Endothelial cell of umbilical vein (primary cell): ENCODE data around the gene CD151. TPM values are rescaled to one million over a fixed set of nuclear protein-coding genes. Genes with fewer than 3 reads are reported as not detected.

Experiments
- BruUV-seq: library from RNA; stranded (reverse); fragments of 400-500 nt; replicated peaks from 2 replicates; lab custom pipeline; 2021; lab: Mats Ljungman, UMichigan
- CTCF ChIA-PET: fragments of 300-600, 350-600 bp; sonication (Branson Sonifier 250); formaldehyde crosslinking; loops from one replicate; lab custom pipeline; 2021; ENCODE audit warnings: antibody characterized with exemption, inconsistent platforms; lab: Charles Lee
- POLR2A ChIA-PET: fragments of 300-600, 350-600 bp; sonication (Branson Sonifier 250); formaldehyde crosslinking; loops from one replicate; lab custom pipeline; 2021; ENCODE audit warnings: antibody characterized with exemption, inconsistent platforms; lab: Charles Lee
- DNase-seq: peaks from one replicate; pipeline ENCODE4 v3.0.0-alpha.2; 2011; ENCODE audit warnings: low read depth, low spot score
- FAIRE-seq: peaks from 2 replicates; lab custom pipeline; 2011; peaks lifted over from hg19 to GRCh38; lab: Jason Lieb, UNC
- H2AFZ ChIP-seq: 2 replicates; pipeline ENCODE4 v1.6.0; 2012; ENCODE audit warnings: low read depth, low read length, control low read depth, inconsistent platforms
- H3K27ac ChIP-seq: 2 replicates; pipeline ENCODE4 v1.5.1; 2011; ENCODE audit warnings: low read depth, mild to moderate bottlenecking, control low read depth, low read length, moderate library complexity; ENCODE audit not compliant: insufficient read depth
- H3K27me3 ChIP-seq, 2 experiments: 2 replicates each; pipeline versions ENCODE4 v1.6.0 to v1.6.1; 2011; ENCODE audit warnings: low read length in 2 of 2, mixed read lengths in 1 of 2; ENCODE audit not compliant: control insufficient read depth in 2 of 2, insufficient read depth in 2 of 2
- H3K36me3 ChIP-seq, 2 experiments: 2 replicates in 1 of 2; 3 replicates in 1 of 2; pipeline ENCODE4 v1.5.1; 2011; ENCODE audit warnings: low read length in 2 of 2, mild to moderate bottlenecking in 1 of 2, moderate library complexity in 1 of 2; ENCODE audit not compliant: control insufficient read depth in 2 of 2, insufficient read depth in 2 of 2; ENCODE audit errors: extremely low read depth in 1 of 2
- H3K4me1 ChIP-seq: 3 replicates; pipeline ENCODE4 v1.5.1; 2011; ENCODE audit warnings: mild to moderate bottlenecking, low read length; ENCODE audit not compliant: control insufficient read depth, insufficient read depth; ENCODE audit errors: extremely low read depth
- H3K4me2 ChIP-seq: 2 replicates; pipeline ENCODE4 v1.6.1; 2011; ENCODE audit warnings: low read length, control low read depth, mixed read lengths; ENCODE audit not compliant: insufficient read depth
- H3K4me3 ChIP-seq, 3 experiments: fragments of 200-600 bp in 1 of 3; sonication (generic), shearing (Covaris generic) in 1 of 3; replicated peaks in 1 of 3; 2 replicates each; pipeline ENCODE4 v1.5.1; 2011 to 2016; ENCODE audit warnings: control low read depth in 3 of 3, low read length in 3 of 3, mild to moderate bottlenecking in 2 of 3, inconsistent platforms in 1 of 3, low read depth in 1 of 3, moderate library complexity in 1 of 3; ENCODE audit not compliant: insufficient read depth in 1 of 3
- H3K79me2 ChIP-seq: 2 replicates; pipeline ENCODE4 v1.6.0; 2012; ENCODE audit warnings: low read length, inconsistent platforms; ENCODE audit not compliant: control insufficient read depth, insufficient read depth
- H3K9ac ChIP-seq: replicated peaks from 2 replicates; pipeline ENCODE3; 2011; ENCODE audit warnings: low read length, control low read depth; ENCODE audit not compliant: insufficient read depth; ENCODE audit errors: extremely low read depth
- H3K9me1 ChIP-seq: replicated peaks from 3 replicates; pipeline ENCODE4 v1.6.0; 2011; ENCODE audit warnings: mild to moderate bottlenecking, low read length; ENCODE audit not compliant: control insufficient read depth, insufficient read depth; ENCODE audit errors: extremely low read depth
- H3K9me3 ChIP-seq: replicated peaks from 2 replicates; pipeline ENCODE4 v1.5.1; 2012; ENCODE audit warnings: low read length, inconsistent platforms; ENCODE audit not compliant: control insufficient read depth, insufficient read depth
- H4K20me1 ChIP-seq: replicated peaks from 2 replicates; pipeline ENCODE3; 2011; ENCODE audit warnings: mild to moderate bottlenecking, low read length; ENCODE audit not compliant: control insufficient read depth, insufficient read depth; ENCODE audit errors: extremely low read depth
- EZH2 ChIP-seq: IDR thresholded peaks from 2 replicates; pipeline ENCODE4 v1.6.1; 2012; ENCODE audit warnings: borderline replicate concordance, low read depth, mild to moderate bottlenecking, moderate library complexity, low read length, inconsistent platforms; ENCODE audit not compliant: severe bottlenecking
- FOS ChIP-seq: IDR thresholded peaks from 2 replicates; pipeline ENCODE4 v1.6.1; 2011; ENCODE audit warnings: mild to moderate bottlenecking, low read length, moderate library complexity, borderline replicate concordance; ENCODE audit not compliant: insufficient read depth
- GATA2 ChIP-seq: IDR thresholded peaks from 2 replicates; pipeline ENCODE4 v1.7.0; 2011; ENCODE audit warnings: low read depth, mild to moderate bottlenecking, moderate library complexity, mixed read lengths, low read length; ENCODE audit not compliant: insufficient read length, insufficient read depth
- JUN ChIP-seq: IDR thresholded peaks from 2 replicates; pipeline ENCODE4 v1.6.1; 2011; ENCODE audit warnings: borderline replicate concordance, low read depth; ENCODE audit not compliant: insufficient read length, insufficient read depth
- MYC ChIP-seq: IDR thresholded peaks from one replicate; pipeline ENCODE4 v1.6.1; 2011; ENCODE audit warnings: mild to moderate bottlenecking, low read depth, low read length
- POLR2AphosphoS5 ChIP-seq: IDR thresholded peaks from 2 replicates; pipeline ENCODE4 v1.6.1; 2012; ENCODE audit warnings: low read depth, mild to moderate bottlenecking, control low read depth, low read length, moderate library complexity; ENCODE audit not compliant: insufficient read depth
- dilution Hi-C: fragments of 300-500 bp; cut with MboI; formaldehyde crosslinking; loops from one replicate; pipeline ENCODE4 v1.15.0; 2019; ENCODE audit warnings: low sequenced_read_pairs; ENCODE audit not compliant: extremely low pct_ligation_motif_present
- intact Hi-C: fragments of 100-400 bp; cut with micrococcal nuclease; formaldehyde crosslinking; loops from one replicate; pipeline ENCODE4 v1.10.0; 2022
- polyA plus RNA-seq, 4 experiments: library from polyadenylated mRNA; depleted of rRNA in 3 of 4; stranded (reverse) in 3 of 4; unstranded in 1 of 4; fragments of >200 nt; gene quantifications; 2 replicates each; pipeline versions ENCODE4 v1.2.1 to v1.2.3, GENCODE V29; 2011 to 2012; ENCODE audit warnings: missing spikeins in 1 of 4
- total RNA-seq: library from RNA; stranded (reverse); gene quantifications from 2 replicates; pipeline ENCODE4 v1.2.3, GENCODE V29; 2021
- TF ChIP-seq, protein P1 (sequence below): IDR thresholded peaks from 2 replicates; pipeline ENCODE4 v1.6.1; 2011; ENCODE audit not compliant: insufficient read depth, insufficient read length
- TF ChIP-seq, protein P2 (sequence below), 2 donors: IDR thresholded peaks; 1 replicate in 1 of 2; 2 replicates in 1 of 2; pipeline ENCODE4 v1.5.1; 2011; ENCODE audit warnings: low read length in 2 of 2, mild to moderate bottlenecking in 2 of 2, moderate library complexity in 2 of 2, control low read depth in 1 of 2, inconsistent platforms in 1 of 2, low read depth in 1 of 2; ENCODE audit not compliant: insufficient read depth in 1 of 2; ENCODE audit errors: extremely low read depth in 1 of 2

The CD151 gene
- total and polyA plus RNA-seq, 2 donors (not counting 3 experiments of a cell fraction or from before 2014, with no cell fraction given): 515 to 1,090 TPM

DNA sequence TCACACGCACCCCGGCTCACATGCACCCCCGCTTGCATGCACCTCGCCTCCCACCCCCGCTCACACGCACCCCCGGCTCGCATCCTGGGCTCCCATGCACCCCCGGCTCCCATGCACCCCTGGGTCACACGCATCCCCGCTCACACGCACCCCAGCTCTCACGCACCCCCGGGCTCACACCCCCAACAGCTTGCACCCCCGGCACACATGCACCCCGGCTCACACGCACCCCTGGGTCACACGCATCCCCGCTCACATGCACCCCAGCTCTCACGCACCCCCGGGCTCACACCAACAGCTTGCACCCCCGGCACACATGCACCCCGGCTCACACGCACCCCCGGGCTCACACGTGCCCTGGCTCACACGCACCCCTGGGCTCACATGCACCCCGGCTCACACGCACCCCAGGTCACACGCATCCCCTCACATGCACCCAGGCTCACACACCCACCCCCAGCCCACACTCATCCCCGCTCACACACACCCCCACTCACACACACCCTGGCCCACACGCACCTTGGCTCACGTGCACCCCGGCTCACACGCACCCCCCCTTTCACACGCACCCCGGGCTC, 26.1 kb downstream of the CD151 start:
- dilution Hi-C loops (no loop called here), intact Hi-C loops (no loop called here)
- no peak for TF ChIP-seq FOS
- no peak for TF ChIP-seq JUN
- TF ChIP-seq EZH2: no peak
- TF ChIP-seq POLR2AphosphoS5: no peak
- no peak for TF ChIP-seq GATA2
- no peak for TF ChIP-seq MYC
- TF ChIP-seq, protein P1, sequence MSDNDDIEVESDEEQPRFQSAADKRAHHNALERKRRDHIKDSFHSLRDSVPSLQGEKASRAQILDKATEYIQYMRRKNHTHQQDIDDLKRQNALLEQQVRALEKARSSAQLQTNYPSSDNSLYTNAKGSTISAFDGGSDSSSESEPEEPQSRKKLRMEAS: no peak
- TF ChIP-seq, protein P2, sequence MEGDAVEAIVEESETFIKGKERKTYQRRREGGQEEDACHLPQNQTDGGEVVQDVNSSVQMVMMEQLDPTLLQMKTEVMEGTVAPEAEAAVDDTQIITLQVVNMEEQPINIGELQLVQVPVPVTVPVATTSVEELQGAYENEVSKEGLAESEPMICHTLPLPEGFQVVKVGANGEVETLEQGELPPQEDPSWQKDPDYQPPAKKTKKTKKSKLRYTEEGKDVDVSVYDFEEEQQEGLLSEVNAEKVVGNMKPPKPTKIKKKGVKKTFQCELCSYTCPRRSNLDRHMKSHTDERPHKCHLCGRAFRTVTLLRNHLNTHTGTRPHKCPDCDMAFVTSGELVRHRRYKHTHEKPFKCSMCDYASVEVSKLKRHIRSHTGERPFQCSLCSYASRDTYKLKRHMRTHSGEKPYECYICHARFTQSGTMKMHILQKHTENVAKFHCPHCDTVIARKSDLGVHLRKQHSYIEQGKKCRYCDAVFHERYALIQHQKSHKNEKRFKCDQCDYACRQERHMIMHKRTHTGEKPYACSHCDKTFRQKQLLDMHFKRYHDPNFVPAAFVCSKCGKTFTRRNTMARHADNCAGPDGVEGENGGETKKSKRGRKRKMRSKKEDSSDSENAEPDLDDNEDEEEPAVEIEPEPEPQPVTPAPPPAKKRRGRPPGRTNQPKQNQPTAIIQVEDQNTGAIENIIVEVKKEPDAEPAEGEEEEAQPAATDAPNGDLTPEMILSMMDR (IDR thresholded peaks at IDR 0.05; ENCODE audit: extremely low read depth in 1 of 2, insufficient read depth in 1 of 2, low read depth in 1 of 2, low read length in 2 of 2): no peak
- no peak overlapping the region for H3K4me3 ChIP-seq
- H3K9me3 ChIP-seq: no peaks in the 10 kb centered on the region
- ChIA-PET CTCF (interaction anchor here (1.1 kb wide), 1 partner anchor 39 kb away, joined by 4 read pairs; no protein-coding TSS in a partner anchor), POLR2A (interaction anchor here (0.5 kb wide), 1 partner anchor 17 kb away, joined by 3 read pairs; no protein-coding TSS in a partner anchor)
- H3K27me3 ChIP-seq: no peaks in the 10 kb centered on the region
- H3K79me2 ChIP-seq: no peaks in the 10 kb centered on the region
- no peaks in the 10 kb centered on the region for H3K4me1 ChIP-seq
- FAIRE-seq (no peak), DNase-seq (no peak)
- H3K27ac ChIP-seq: no peak overlapping the region
- peaks cover 0 to 6% of the 10 kb centered on the region in 2 experiments for H3K36me3 ChIP-seq
- H3K9ac ChIP-seq: no peak overlapping the region
- no peaks in the 10 kb centered on the region for H4K20me1 ChIP-seq
- no peak overlapping the region for H3K4me2 ChIP-seq
- no TSS peak for BruUV-seq
- H3K9me1 ChIP-seq: no peaks in the 10 kb centered on the region
- no peak overlapping the region for H2AFZ ChIP-seq
